Measurements from ENCODE around the gene TMEM179.

The TMEM179 gene

GRCh38 chr14:104555430-104556255 lies 48.9 kb downstream of the TMEM179 start:
- DNase-seq (ENCODE audit: low read depth), result no peak

- DNase-seq (ENCODE audit: low read depth), result no peak
These were observed 49.8 kb downstream of the TMEM179 start for GRCh38 chr14:104554608-104555429.

GRCh38 chr14:104554088-104554607 lies 50.4 kb downstream of the TMEM179 start:
- no peak for DNase-seq (ENCODE audit: low read depth)

- DNase-seq (ENCODE audit: low read depth), result no peak
These were observed 51.1 kb downstream of the TMEM179 start for GRCh38 chr14:104553166-104554087.

GRCh38 chr14:104552738-104553125 lies 51.8 kb downstream of the TMEM179 start:
- DNase-seq (ENCODE audit: low read depth), result no peak

GRCh38 chr14:104551851-104552737 lies 52.5 kb downstream of the TMEM179 start:
- no peak for DNase-seq (ENCODE audit: low read depth)

GRCh38 chr14:104550861-104551728 lies 53.5 kb downstream of the TMEM179 start:
- DNase-seq (ENCODE audit: low read depth), result no peak

GRCh38 chr14:104550340-104550860 lies 54.2 kb downstream of the TMEM179 start:
- DNase-seq (ENCODE audit: low read depth), result no peak

- no peak for DNase-seq (ENCODE audit: low read depth)
These were observed 54.8 kb downstream of the TMEM179 start for GRCh38 chr14:104549536-104550339.

GRCh38 chr14:104548802-104549535 lies 55.6 kb downstream of the TMEM179 start:
- DNase-seq (ENCODE audit: low read depth), result no peak

GRCh38 chr14:104547998-104548700 lies 56.4 kb downstream of the TMEM179 start:
- no peak for DNase-seq (ENCODE audit: low read depth)

- DNase-seq (ENCODE audit: low read depth), result no peak
These were observed 57.1 kb downstream of the TMEM179 start for GRCh38 chr14:104547310-104547997.

GRCh38 chr14:104546591-104547309 lies 57.8 kb downstream of the TMEM179 start:
- no peak for DNase-seq (ENCODE audit: low read depth)

GRCh38 chr14:104545942-104546501 lies 58.5 kb downstream of the TMEM179 start:
- no peak for DNase-seq (ENCODE audit: low read depth)

GRCh38 chr14:104545151-104545941 lies 59.2 kb downstream of the TMEM179 start:
- no peak for DNase-seq (ENCODE audit: low read depth)
